SK-N-SH (cell line): ENCODE data around the gene MAPRE2.

Experiments used
- CTCF ChIP-seq: fragments of 200-600 bp; sonication (generic); IDR thresholded peaks from 2 replicates; pipeline ENCODE4 v1.6.1; 2017; ENCODE audit warnings: antibody characterized with exemption, mild to moderate bottlenecking, moderate library complexity
- EZH2phosphoT487 ChIP-seq: fragments of 200-600 bp; sonication (generic); IDR thresholded peaks from 2 replicates; pipeline ENCODE4 v1.6.1; 2017; ENCODE audit warnings: low read depth, mixed run types, mild to moderate bottlenecking, antibody characterized with exemption, moderate library complexity, borderline replicate concordance
- GATA2 ChIP-seq: sonication (generic); formaldehyde crosslinking; IDR thresholded peaks from 2 replicates; pipeline ENCODE4 v1.5.0; 2020; ENCODE audit warnings: mild to moderate bottlenecking, missing genetic modification reagents
- TF ChIP-seq, protein P1 (sequence below): fragments of 150-350 bp; IDR thresholded peaks from 2 replicates; pipeline ENCODE4 v1.6.1; 2016; ENCODE audit warnings: mild to moderate bottlenecking, low read depth, low read length
- TF ChIP-seq, protein P2 (sequence below): IDR thresholded peaks from 2 replicates; pipeline ENCODE4 v1.4.0; 2012; ENCODE audit warnings: low read depth, borderline replicate concordance

GRCh38 chr18:35179906-35180305, 138.7 kb downstream of the MAPRE2 start:
- no peak for TF ChIP-seq CTCF
- no peak for TF ChIP-seq GATA2
- TF ChIP-seq EZH2phosphoT487: no peak
- TF ChIP-seq, protein P1, sequence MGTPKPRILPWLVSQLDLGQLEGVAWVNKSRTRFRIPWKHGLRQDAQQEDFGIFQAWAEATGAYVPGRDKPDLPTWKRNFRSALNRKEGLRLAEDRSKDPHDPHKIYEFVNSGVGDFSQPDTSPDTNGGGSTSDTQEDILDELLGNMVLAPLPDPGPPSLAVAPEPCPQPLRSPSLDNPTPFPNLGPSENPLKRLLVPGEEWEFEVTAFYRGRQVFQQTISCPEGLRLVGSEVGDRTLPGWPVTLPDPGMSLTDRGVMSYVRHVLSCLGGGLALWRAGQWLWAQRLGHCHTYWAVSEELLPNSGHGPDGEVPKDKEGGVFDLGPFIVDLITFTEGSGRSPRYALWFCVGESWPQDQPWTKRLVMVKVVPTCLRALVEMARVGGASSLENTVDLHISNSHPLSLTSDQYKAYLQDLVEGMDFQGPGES: no peak
- TF ChIP-seq, protein P2, sequence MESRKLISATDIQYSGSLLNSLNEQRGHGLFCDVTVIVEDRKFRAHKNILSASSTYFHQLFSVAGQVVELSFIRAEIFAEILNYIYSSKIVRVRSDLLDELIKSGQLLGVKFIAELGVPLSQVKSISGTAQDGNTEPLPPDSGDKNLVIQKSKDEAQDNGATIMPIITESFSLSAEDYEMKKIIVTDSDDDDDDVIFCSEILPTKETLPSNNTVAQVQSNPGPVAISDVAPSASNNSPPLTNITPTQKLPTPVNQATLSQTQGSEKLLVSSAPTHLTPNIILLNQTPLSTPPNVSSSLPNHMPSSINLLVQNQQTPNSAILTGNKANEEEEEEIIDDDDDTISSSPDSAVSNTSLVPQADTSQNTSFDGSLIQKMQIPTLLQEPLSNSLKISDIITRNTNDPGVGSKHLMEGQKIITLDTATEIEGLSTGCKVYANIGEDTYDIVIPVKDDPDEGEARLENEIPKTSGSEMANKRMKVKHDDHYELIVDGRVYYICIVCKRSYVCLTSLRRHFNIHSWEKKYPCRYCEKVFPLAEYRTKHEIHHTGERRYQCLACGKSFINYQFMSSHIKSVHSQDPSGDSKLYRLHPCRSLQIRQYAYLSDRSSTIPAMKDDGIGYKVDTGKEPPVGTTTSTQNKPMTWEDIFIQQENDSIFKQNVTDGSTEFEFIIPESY: no peak
